Kidney epithelial cell (primary cell): ENCODE data around the gene CACNA2D1. TPM values are rescaled to one million over a fixed set of nuclear protein-coding genes. Genes with fewer than 3 reads are reported as not detected.

Source experiments
- DNase-seq: peaks from one replicate; pipeline ENCODE4 v3.0.0-alpha.2; 2010; ENCODE audit warnings: low read depth
- H3K27me3 ChIP-seq: 2 replicates; pipeline ENCODE4 v1.6.0; 2011; ENCODE audit warnings: low read length; ENCODE audit not compliant: control insufficient read depth, insufficient read depth
- H3K36me3 ChIP-seq: 2 replicates; pipeline ENCODE4 v1.5.1; 2011; ENCODE audit warnings: low read length; ENCODE audit not compliant: control insufficient read depth, insufficient read depth
- H3K4me3 ChIP-seq: 2 replicates; pipeline ENCODE4 v1.5.1; 2011; ENCODE audit warnings: low read depth, mild to moderate bottlenecking, control low read depth, low read length
- total RNA-seq: library from RNA; depleted of rRNA; stranded (reverse); fragments of >200 nt; gene quantifications from 2 replicates; pipeline ENCODE4 v1.2.3, GENCODE V29; 2015
- TF ChIP-seq, protein P1 (sequence below): IDR thresholded peaks from 2 replicates; pipeline ENCODE4 v1.5.1; 2011; ENCODE audit warnings: mild to moderate bottlenecking, moderate library complexity, low read length, control low read depth, inconsistent platforms; ENCODE audit not compliant: insufficient read depth, poor library complexity, severe bottlenecking

CACNA2D1 gene
- total RNA-seq, 1 donor from 2014 or later: 5.9 TPM

DNA sequence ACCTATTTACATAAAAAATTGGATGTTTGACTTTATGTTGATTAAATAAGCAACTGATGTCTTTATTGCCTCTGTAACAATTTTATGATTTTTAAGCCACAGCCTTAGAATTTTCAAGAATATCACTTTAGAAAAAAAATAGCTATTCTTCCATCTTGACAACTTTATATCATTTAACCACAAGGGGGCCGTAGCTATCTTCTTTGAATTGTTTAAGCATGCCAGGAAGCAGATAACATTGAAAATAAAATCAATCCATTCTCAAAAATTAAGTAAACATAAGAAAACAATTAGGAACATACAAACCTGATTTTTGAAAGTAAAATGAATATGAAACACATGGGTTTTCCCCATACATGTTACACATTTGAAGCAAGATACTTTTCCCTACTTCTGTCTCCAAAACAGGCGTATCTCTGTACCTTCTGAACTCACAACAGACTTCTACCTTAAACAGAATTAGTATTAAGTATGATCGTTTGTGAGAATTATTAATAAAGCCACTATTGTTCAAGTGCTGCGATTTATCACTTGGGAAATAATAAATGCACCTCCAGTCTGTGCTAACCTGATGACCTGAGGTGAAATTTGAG is 209.0 kb downstream of the CACNA2D1 start:
- no peaks in the 10 kb centered on the region for H3K27me3 ChIP-seq
- no peak overlapping the region for H3K4me3 ChIP-seq
- no peaks in the 10 kb centered on the region for H3K36me3 ChIP-seq
- TF ChIP-seq, protein P1, sequence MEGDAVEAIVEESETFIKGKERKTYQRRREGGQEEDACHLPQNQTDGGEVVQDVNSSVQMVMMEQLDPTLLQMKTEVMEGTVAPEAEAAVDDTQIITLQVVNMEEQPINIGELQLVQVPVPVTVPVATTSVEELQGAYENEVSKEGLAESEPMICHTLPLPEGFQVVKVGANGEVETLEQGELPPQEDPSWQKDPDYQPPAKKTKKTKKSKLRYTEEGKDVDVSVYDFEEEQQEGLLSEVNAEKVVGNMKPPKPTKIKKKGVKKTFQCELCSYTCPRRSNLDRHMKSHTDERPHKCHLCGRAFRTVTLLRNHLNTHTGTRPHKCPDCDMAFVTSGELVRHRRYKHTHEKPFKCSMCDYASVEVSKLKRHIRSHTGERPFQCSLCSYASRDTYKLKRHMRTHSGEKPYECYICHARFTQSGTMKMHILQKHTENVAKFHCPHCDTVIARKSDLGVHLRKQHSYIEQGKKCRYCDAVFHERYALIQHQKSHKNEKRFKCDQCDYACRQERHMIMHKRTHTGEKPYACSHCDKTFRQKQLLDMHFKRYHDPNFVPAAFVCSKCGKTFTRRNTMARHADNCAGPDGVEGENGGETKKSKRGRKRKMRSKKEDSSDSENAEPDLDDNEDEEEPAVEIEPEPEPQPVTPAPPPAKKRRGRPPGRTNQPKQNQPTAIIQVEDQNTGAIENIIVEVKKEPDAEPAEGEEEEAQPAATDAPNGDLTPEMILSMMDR: peak; percentile 46
- no peak for DNase-seq

DNA sequence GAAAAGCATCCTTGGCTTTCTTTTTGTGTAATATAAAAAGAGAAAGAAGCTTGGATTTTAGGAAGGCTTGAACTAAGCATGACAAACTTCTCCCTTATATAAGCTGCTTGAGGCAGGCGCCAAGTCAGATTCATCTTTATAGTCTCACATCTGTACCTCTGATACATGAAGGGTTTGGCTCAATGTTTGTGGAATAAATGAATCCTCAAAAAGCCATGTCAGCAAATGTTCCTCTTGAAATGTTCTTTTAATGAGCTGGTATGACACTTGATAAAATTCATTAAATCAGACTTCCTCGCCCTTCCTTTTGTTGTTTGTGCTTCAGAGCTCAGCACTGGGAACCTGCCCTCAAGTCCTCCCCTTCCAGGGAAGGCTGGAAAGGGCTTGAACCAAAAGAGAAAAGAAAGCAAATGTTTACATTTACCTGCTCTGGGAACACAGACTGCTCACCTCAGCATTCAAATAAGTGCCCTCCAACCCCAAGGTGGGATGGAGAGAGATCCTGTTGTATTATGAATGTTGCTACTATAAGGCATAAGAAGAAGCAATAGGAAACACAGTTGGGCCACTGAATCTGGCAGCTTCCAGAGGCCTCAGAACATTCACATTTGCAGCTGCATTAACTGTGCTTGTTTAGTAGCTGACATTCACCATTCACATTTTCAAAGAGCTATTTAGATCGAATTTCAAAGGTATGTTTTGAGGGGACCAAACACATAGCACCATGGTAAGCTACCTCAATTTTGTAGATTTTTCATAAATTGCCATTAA is 212.6 kb downstream of the CACNA2D1 start:
- TF ChIP-seq, protein P1: no peak
- no peaks in the 10 kb centered on the region for H3K27me3 ChIP-seq
- H3K36me3 ChIP-seq: no peaks in the 10 kb centered on the region
- no peak overlapping the region for H3K4me3 ChIP-seq
- DNase-seq: no peak

DNA sequence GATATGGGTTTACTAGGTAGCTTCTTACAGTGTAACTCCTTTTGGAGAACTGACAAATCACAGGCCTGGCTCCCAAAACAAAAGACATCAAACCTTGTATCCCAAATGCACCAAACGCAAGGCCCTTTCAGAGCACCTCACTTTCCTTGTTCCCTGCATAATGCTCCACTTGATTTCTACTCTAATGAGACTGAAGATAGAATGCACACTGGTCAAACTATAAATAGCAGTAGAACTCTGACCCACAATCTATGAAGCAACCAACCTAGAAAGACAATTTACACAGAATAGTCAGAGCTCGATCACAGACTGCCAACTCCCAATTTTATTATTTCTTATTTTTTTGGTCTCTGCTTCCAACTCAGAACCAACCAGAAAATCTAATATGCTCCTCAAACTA is 214.4 kb downstream of the CACNA2D1 start:
- Histone ChIP-seq H3K36me3 (no peaks in the 10 kb centered on the region), H3K4me3 (no peak overlapping the region), H3K27me3 (no peaks in the 10 kb centered on the region)
- TF ChIP-seq, protein P1: no peak
- DNase-seq: no peak

DNA sequence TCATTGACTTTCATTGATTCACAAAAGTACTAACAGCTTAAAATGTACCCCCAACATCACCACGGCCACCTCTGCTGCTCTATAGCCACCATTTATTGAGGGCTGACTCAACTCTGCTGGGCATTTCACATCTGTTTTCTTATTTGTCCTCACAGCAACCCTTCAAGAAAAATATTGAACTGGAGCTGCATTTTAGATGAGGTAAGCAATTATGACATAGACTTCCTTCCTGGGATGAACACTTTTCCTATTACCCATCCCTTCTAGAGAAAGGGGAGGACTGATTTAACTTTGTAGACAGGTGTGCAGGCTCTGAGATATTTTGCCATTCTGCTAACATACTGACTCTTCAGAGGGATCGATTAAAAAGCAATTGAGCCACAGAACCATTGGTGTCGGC is 217.4 kb downstream of the CACNA2D1 start:
- no peak overlapping the region for H3K4me3 ChIP-seq
- TF ChIP-seq, protein P1: no peak
- no peaks in the 10 kb centered on the region for H3K27me3 ChIP-seq
- DNase-seq: no peak
- H3K36me3 ChIP-seq: no peaks in the 10 kb centered on the region

DNA sequence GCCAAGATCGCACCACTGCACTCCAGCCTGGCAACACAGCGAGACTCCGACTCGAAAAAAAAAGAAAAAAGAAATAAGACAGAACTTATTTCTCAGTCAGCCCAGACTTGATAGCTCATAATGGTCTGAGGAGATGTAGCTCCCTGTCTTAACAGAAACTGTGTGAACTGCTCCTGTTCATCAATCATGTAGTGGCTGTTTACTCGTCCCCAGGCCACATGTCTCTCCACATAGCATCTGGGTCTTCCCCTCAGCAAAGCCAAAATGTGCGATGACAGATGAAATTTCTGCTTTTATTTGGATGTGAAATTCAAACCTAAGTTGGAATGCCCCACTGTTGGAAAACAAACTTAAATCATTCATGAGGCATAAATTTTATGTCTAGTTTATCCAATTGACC is 219.0 kb downstream of the CACNA2D1 start:
- H3K36me3 ChIP-seq: no peaks in the 10 kb centered on the region
- no peak for DNase-seq
- no peaks in the 10 kb centered on the region for H3K27me3 ChIP-seq
- TF ChIP-seq, protein P1: no peak
- no peak overlapping the region for H3K4me3 ChIP-seq
